Right renal pelvis (tissue), 4 donors: ENCODE measurements around the gene DIP2B. TPM values are rescaled to one million over a fixed set of nuclear protein-coding genes. Genes with fewer than 3 reads are reported as not detected.

ENCODE experiments used
- DNase-seq, 4 donors: peaks; one replicate each; pipeline ENCODE4 v3.0.0-alpha.2; 2013; ENCODE audit warnings: low read depth in 4 of 4, low spot score in 3 of 4, missing footprints in 1 of 4
- polyA plus RNA-seq, 4 donors: library from polyadenylated mRNA; unstranded; fragments of 120-200 nt; gene quantifications; one replicate each; pipeline ENCODE4 v1.2.1, GENCODE V29; 2013; ENCODE audit not compliant: insufficient read length in 4 of 4

Gene DIP2B
- polyA plus RNA-seq, 4 donors: 23.4 to 25.5 (median 24.9) TPM

GRCh38 chr12:50708631-50709030 lies 203.8 kb downstream of the DIP2B start:
- DNase-seq: no peak

GRCh38 chr12:50711121-50711520 lies 206.3 kb downstream of the DIP2B start:
- DNase-seq: no peak

DNA sequence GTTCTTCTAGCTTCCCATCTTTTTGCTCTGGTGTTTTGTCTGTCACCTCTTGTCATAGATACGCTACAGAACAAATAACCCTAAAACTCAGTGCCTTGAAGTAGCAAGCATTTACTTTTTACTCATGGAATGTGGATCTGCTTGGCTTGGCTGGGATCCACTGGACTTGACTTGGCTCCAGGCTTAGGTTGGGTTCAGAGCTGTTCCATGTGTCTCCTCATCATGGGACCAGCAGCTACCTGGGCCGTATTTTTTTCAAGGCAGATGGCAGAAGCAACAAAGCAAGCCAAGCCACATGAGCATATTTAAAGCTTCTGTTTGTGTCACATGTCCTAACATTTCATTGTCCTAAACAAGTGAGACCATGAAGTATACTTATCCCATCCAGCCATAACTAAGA lies 210.4 kb downstream of the DIP2B start:
- no peak for DNase-seq

DNA sequence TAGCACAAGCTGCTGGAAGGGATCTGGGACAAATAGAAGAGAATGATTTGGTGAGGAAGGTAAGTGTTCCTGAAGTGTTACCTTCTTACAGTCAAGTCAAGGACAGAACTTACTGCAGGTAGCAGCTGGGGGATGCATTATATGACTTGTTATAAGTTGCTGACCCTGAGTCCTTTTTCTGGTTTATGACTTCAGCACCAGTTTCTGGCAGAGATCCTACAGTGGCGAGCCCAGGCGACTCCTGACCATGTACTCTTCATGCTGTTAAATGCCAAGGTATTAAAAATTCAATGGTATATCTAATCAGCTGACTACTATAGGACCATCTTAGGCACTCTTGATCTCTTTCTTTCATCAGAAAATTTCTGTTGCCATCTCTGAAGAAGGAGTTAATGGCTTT lies 214.0 kb downstream of the DIP2B start:
- DNase-seq: no peak

GRCh38 chr12:50720085-50720484 lies 215.3 kb downstream of the DIP2B start:
- DNase-seq: no peak

GRCh38 chr12:50720501-50720900 lies 215.7 kb downstream of the DIP2B start:
- DNase-seq: no peak

DNA sequence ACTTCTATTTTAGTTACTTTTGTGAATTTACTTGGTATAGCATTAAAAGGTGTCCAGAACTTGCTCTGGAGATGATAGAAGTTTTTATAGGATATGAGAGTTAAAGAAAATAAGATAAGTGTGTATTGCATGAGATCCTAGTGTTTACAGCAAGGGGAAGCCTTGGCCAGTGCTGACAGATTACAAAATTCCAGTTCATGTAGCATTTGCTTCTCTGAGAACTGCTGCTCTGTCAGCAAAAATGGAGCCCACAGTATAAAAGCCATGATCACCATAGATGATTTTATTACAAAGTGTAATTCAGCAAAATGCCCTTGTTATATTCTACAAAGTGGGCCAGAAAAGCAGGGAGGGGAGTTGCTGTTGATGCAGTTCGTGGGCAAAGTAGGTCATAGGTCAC lies 219.1 kb downstream of the DIP2B start:
- DNase-seq: no peak

GRCh38 chr12:50725011-50725942 lies 220.5 kb downstream of the DIP2B start:
- no peak for DNase-seq

GRCh38 chr12:50727466-50727865 lies 222.7 kb downstream of the DIP2B start:
- DNase-seq: no peak

- DNase-seq: no peak
These were observed 223.6 kb downstream of the DIP2B start for GRCh38 chr12:50728417-50728816.

- no peak for DNase-seq
These were observed 224.1 kb downstream of the DIP2B start for GRCh38 chr12:50728841-50729240.

- DNase-seq: no peak
These were observed 227.8 kb downstream of the DIP2B start for GRCh38 chr12:50732591-50732990.

DNA sequence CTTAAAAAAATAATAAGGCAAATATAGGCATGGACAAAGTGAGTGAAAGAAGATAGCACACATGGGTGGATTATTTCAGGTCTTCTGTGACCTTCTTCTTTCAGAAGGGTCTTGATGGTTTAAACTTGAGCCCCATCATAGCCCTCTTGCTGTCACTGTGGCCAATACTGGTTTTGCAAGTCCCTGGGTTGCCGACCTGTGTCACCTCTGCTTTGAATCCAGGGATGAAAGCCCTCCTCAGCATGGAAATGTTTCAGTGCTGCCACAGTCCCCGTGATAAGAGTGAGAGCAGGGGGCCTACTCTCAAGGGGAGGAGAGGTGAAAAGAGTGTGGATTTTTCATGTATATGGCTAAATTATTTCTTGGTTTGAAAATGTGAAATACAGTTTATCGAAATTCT lies 228.9 kb downstream of the DIP2B start:
- no peak for DNase-seq

- peak; percentile 5 to 23 (median 18) for DNase-seq
These were observed 229.9 kb downstream of the DIP2B start for GRCh38 chr12:50734409-50735263.

- no peak for DNase-seq
These were observed 234.8 kb downstream of the DIP2B start for GRCh38 chr12:50739611-50740010.

DNA sequence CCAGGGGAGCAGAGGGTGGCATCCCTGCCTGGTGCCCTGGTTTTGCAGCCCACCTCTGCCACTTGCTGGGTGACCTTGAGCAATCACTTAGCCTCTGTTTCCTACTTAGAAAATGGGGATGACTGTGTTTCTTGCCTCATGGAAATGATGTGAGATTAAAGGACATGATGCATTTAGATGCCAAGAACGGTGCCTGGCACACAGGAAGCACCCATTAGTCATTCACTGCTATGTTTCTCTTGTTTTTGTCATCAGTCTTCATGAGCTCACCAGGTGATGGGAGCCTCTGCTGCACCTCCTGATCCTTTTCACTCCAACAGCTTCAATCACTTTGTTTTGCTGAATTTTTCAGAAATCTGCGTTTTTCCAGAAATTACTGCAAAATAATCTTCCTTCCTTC lies 235.5 kb downstream of the DIP2B start:
- no peak for DNase-seq

- DNase-seq: no peak
These were observed 238.0 kb downstream of the DIP2B start for GRCh38 chr12:50742776-50743175.

GRCh38 chr12:50745861-50746260 lies 241.1 kb downstream of the DIP2B start:
- DNase-seq: no peak

GRCh38 chr12:50746431-50746830 lies 241.6 kb downstream of the DIP2B start:
- no peak for DNase-seq

GRCh38 chr12:50747817-50748216 lies 243.0 kb downstream of the DIP2B start:
- DNase-seq: no peak

DNA sequence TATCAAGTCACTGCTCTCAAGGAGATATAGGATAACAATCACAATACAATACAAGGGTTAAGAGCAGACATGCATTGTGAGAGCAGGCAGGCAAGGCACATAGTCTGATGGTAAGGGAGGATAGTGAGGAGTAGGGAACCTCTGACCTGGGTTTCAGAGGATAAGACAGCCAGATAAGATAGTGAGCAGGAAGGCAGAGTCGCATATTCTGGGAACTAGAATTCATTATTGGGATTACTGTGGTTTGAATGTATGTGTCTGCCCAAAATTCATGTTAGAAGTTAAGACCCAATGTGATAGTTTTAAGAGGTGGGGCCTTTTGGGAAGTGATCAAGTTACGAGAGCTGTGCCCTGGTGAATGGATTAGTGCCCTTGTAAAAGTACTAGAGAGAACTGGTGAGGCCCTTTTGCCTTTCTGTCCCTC lies 244.7 kb downstream of the DIP2B start:
- DNase-seq: no peak

DNA sequence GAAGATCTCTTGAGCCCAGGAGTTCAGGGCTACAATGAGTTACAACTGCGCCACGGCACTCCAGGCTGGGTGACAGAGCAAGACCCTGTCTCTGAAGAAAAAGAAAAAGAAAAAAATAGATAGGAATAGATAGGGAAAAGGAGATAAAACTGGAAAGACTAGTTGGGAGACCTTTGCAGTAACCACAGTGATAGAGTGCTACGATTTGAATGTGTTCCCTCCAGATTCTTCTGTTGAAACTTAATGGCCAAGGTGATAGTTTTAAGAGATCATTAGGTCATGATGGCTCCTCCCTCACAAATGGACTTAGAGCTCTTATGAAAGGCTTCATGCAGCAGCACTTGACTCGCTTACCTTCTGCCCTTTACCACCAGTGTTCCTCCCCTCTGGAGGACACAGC lies 245.6 kb downstream of the DIP2B start:
- DNase-seq: no peak
